Endothelial cell of umbilical vein (primary cell): ENCODE measurements around the gene C20orf144. TPM values are rescaled to one million over a fixed set of nuclear protein-coding genes. Genes with fewer than 3 reads are reported as not detected.

Source experiments
- BruUV-seq: library from RNA; stranded (reverse); fragments of 400-500 nt; replicated peaks from 2 replicates; lab custom pipeline; 2021; lab: Mats Ljungman, UMichigan
- CTCF ChIA-PET: fragments of 300-600, 350-600 bp; sonication (Branson Sonifier 250); formaldehyde crosslinking; loops from one replicate; lab custom pipeline; 2021; ENCODE audit warnings: antibody characterized with exemption, inconsistent platforms; lab: Charles Lee
- POLR2A ChIA-PET: fragments of 300-600, 350-600 bp; sonication (Branson Sonifier 250); formaldehyde crosslinking; loops from one replicate; lab custom pipeline; 2021; ENCODE audit warnings: antibody characterized with exemption, inconsistent platforms; lab: Charles Lee
- DNase-seq: peaks from one replicate; pipeline ENCODE4 v3.0.0-alpha.2; 2011; ENCODE audit warnings: low read depth, low spot score
- FAIRE-seq: peaks from 2 replicates; lab custom pipeline; 2011; peaks lifted over from hg19 to GRCh38; lab: Jason Lieb, UNC
- H2AFZ ChIP-seq: 2 replicates; pipeline ENCODE4 v1.6.0; 2012; ENCODE audit warnings: low read depth, low read length, control low read depth, inconsistent platforms
- H3K27ac ChIP-seq: 2 replicates; pipeline ENCODE4 v1.5.1; 2011; ENCODE audit warnings: low read depth, mild to moderate bottlenecking, control low read depth, low read length, moderate library complexity; ENCODE audit not compliant: insufficient read depth
- H3K27me3 ChIP-seq, 2 experiments: 2 replicates each; pipeline versions ENCODE4 v1.6.0 to v1.6.1; 2011; ENCODE audit warnings: low read length in 2 of 2, mixed read lengths in 1 of 2; ENCODE audit not compliant: control insufficient read depth in 2 of 2, insufficient read depth in 2 of 2
- H3K36me3 ChIP-seq, 2 experiments: 2 replicates in 1 of 2; 3 replicates in 1 of 2; pipeline ENCODE4 v1.5.1; 2011; ENCODE audit warnings: low read length in 2 of 2, mild to moderate bottlenecking in 1 of 2, moderate library complexity in 1 of 2; ENCODE audit not compliant: control insufficient read depth in 2 of 2, insufficient read depth in 2 of 2; ENCODE audit errors: extremely low read depth in 1 of 2
- H3K4me1 ChIP-seq: 3 replicates; pipeline ENCODE4 v1.5.1; 2011; ENCODE audit warnings: mild to moderate bottlenecking, low read length; ENCODE audit not compliant: control insufficient read depth, insufficient read depth; ENCODE audit errors: extremely low read depth
- H3K4me2 ChIP-seq: 2 replicates; pipeline ENCODE4 v1.6.1; 2011; ENCODE audit warnings: low read length, control low read depth, mixed read lengths; ENCODE audit not compliant: insufficient read depth
- H3K4me3 ChIP-seq, 3 experiments: fragments of 200-600 bp in 1 of 3; sonication (generic), shearing (Covaris generic) in 1 of 3; replicated peaks in 1 of 3; 2 replicates each; pipeline ENCODE4 v1.5.1; 2011 to 2016; ENCODE audit warnings: control low read depth in 3 of 3, low read length in 3 of 3, mild to moderate bottlenecking in 2 of 3, inconsistent platforms in 1 of 3, low read depth in 1 of 3, moderate library complexity in 1 of 3; ENCODE audit not compliant: insufficient read depth in 1 of 3
- H3K79me2 ChIP-seq: 2 replicates; pipeline ENCODE4 v1.6.0; 2012; ENCODE audit warnings: low read length, inconsistent platforms; ENCODE audit not compliant: control insufficient read depth, insufficient read depth
- H3K9ac ChIP-seq: replicated peaks from 2 replicates; pipeline ENCODE3; 2011; ENCODE audit warnings: low read length, control low read depth; ENCODE audit not compliant: insufficient read depth; ENCODE audit errors: extremely low read depth
- H3K9me1 ChIP-seq: replicated peaks from 3 replicates; pipeline ENCODE4 v1.6.0; 2011; ENCODE audit warnings: mild to moderate bottlenecking, low read length; ENCODE audit not compliant: control insufficient read depth, insufficient read depth; ENCODE audit errors: extremely low read depth
- H3K9me3 ChIP-seq: replicated peaks from 2 replicates; pipeline ENCODE4 v1.5.1; 2012; ENCODE audit warnings: low read length, inconsistent platforms; ENCODE audit not compliant: control insufficient read depth, insufficient read depth
- H4K20me1 ChIP-seq: replicated peaks from 2 replicates; pipeline ENCODE3; 2011; ENCODE audit warnings: mild to moderate bottlenecking, low read length; ENCODE audit not compliant: control insufficient read depth, insufficient read depth; ENCODE audit errors: extremely low read depth
- FOS ChIP-seq: IDR thresholded peaks from 2 replicates; pipeline ENCODE4 v1.6.1; 2011; ENCODE audit warnings: mild to moderate bottlenecking, low read length, moderate library complexity, borderline replicate concordance; ENCODE audit not compliant: insufficient read depth
- GATA2 ChIP-seq: IDR thresholded peaks from 2 replicates; pipeline ENCODE4 v1.7.0; 2011; ENCODE audit warnings: low read depth, mild to moderate bottlenecking, moderate library complexity, mixed read lengths, low read length; ENCODE audit not compliant: insufficient read length, insufficient read depth
- JUN ChIP-seq: IDR thresholded peaks from 2 replicates; pipeline ENCODE4 v1.6.1; 2011; ENCODE audit warnings: borderline replicate concordance, low read depth; ENCODE audit not compliant: insufficient read length, insufficient read depth
- MYC ChIP-seq: IDR thresholded peaks from one replicate; pipeline ENCODE4 v1.6.1; 2011; ENCODE audit warnings: mild to moderate bottlenecking, low read depth, low read length
- POLR2A ChIP-seq: IDR thresholded peaks from 2 replicates; pipeline ENCODE4 v1.6.1; 2012; ENCODE audit warnings: low read depth, mild to moderate bottlenecking, control low read depth, low read length
- POLR2AphosphoS5 ChIP-seq: IDR thresholded peaks from 2 replicates; pipeline ENCODE4 v1.6.1; 2012; ENCODE audit warnings: low read depth, mild to moderate bottlenecking, control low read depth, low read length, moderate library complexity; ENCODE audit not compliant: insufficient read depth
- dilution Hi-C: fragments of 300-500 bp; cut with MboI; formaldehyde crosslinking; loops from one replicate; pipeline ENCODE4 v1.15.0; 2019; ENCODE audit warnings: low sequenced_read_pairs; ENCODE audit not compliant: extremely low pct_ligation_motif_present
- intact Hi-C: fragments of 100-400 bp; cut with micrococcal nuclease; formaldehyde crosslinking; loops from one replicate; pipeline ENCODE4 v1.10.0; 2022
- polyA plus RNA-seq, 4 experiments: library from polyadenylated mRNA; depleted of rRNA in 3 of 4; stranded (reverse) in 3 of 4; unstranded in 1 of 4; fragments of >200 nt; gene quantifications; 2 replicates each; pipeline versions ENCODE4 v1.2.1 to v1.2.3, GENCODE V29; 2011 to 2012; ENCODE audit warnings: missing spikeins in 1 of 4
- total RNA-seq: library from RNA; stranded (reverse); gene quantifications from 2 replicates; pipeline ENCODE4 v1.2.3, GENCODE V29; 2021
- TF ChIP-seq, protein P1 (sequence below), 2 donors: IDR thresholded peaks; 1 replicate in 1 of 2; 2 replicates in 1 of 2; pipeline ENCODE4 v1.5.1; 2011; ENCODE audit warnings: low read length in 2 of 2, mild to moderate bottlenecking in 2 of 2, moderate library complexity in 2 of 2, control low read depth in 1 of 2, inconsistent platforms in 1 of 2, low read depth in 1 of 2; ENCODE audit not compliant: insufficient read depth in 1 of 2; ENCODE audit errors: extremely low read depth in 1 of 2
- TF ChIP-seq, protein P2 (sequence below): IDR thresholded peaks from 2 replicates; pipeline ENCODE4 v1.6.1; 2011; ENCODE audit not compliant: insufficient read depth, insufficient read length

C20orf144 gene
- total and polyA plus RNA-seq, 2 donors (not counting 3 experiments of a cell fraction or from before 2014, with no cell fraction given) = not detected

DNA sequence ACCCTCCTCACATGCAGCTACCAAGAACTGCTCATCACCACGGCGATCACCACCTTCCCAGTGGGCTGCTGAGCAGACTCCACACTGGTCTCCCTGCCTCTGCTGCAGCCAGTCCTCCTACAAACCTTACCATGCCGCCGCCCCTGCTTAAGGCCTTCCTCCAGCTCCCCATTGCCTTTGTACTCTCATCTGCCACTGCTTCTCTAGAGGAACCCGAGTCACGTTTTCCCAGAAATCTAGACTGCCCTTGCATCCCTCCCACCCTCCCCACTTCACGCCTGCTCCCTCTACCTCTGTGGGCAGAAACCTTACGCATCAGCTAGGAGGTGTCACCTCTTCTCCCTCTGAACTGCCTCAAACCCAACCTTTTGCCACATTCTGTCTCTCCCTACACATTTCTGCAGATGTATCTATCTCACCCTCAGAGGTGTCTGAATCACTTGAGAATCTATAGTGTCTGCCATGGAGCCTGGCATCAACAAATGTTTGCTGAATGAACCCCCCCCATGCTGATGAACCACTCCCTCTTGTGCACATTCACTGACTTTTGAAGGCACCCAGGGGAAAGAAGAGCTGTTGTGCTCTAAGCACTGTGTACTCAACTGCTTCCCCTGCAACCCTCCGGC lies 19.7 kb downstream of the C20orf144 start:
- CTCF ChIA-PET = interaction anchor here (0.5 to 2.9 kb wide), 2 partner anchors 14 to 70 kb away, joined by 3 to 10 read pairs; no protein-coding TSS in a partner anchor
- DNase-seq = no peak
- H2AFZ ChIP-seq = no peak overlapping the region
- peaks cover 18% of the 10 kb centered on the region for H3K4me1 ChIP-seq
- no peaks in the 10 kb centered on the region for H3K27me3 ChIP-seq
- BruUV-seq = no TSS peak
- no peak overlapping the region for H3K27ac ChIP-seq
- dilution Hi-C loops (no loop called here), intact Hi-C loops (no loop called here)
- H4K20me1 ChIP-seq = no peaks in the 10 kb centered on the region
- H3K79me2 ChIP-seq = peaks cover 26% of the 10 kb centered on the region
- FAIRE-seq = no peak
- H3K4me2 ChIP-seq = no peak overlapping the region
- H3K9ac ChIP-seq = no peak overlapping the region
- H3K4me3 ChIP-seq = no peak overlapping the region
- no peaks in the 10 kb centered on the region for H3K9me3 ChIP-seq
- TF ChIP-seq POLR2A = no peak
- TF ChIP-seq, protein P1, sequence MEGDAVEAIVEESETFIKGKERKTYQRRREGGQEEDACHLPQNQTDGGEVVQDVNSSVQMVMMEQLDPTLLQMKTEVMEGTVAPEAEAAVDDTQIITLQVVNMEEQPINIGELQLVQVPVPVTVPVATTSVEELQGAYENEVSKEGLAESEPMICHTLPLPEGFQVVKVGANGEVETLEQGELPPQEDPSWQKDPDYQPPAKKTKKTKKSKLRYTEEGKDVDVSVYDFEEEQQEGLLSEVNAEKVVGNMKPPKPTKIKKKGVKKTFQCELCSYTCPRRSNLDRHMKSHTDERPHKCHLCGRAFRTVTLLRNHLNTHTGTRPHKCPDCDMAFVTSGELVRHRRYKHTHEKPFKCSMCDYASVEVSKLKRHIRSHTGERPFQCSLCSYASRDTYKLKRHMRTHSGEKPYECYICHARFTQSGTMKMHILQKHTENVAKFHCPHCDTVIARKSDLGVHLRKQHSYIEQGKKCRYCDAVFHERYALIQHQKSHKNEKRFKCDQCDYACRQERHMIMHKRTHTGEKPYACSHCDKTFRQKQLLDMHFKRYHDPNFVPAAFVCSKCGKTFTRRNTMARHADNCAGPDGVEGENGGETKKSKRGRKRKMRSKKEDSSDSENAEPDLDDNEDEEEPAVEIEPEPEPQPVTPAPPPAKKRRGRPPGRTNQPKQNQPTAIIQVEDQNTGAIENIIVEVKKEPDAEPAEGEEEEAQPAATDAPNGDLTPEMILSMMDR (IDR thresholded peaks at IDR 0.05; ENCODE audit: extremely low read depth in 1 of 2, insufficient read depth in 1 of 2, low read depth in 1 of 2, low read length in 2 of 2) = no peak
- TF ChIP-seq MYC = no peak
- TF ChIP-seq POLR2AphosphoS5 = no peak
- no peak for TF ChIP-seq GATA2
- no peak for TF ChIP-seq FOS
- no peak for TF ChIP-seq JUN
- TF ChIP-seq, protein P2, sequence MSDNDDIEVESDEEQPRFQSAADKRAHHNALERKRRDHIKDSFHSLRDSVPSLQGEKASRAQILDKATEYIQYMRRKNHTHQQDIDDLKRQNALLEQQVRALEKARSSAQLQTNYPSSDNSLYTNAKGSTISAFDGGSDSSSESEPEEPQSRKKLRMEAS = no peak
- no peaks in the 10 kb centered on the region for H3K36me3 ChIP-seq
- no peaks in the 10 kb centered on the region for H3K9me1 ChIP-seq
- POLR2A ChIA-PET = interaction anchor here (1.1 kb wide), 1 partner anchor 311 kb away, joined by 3 read pairs; no protein-coding TSS in a partner anchor
